ENCODE measurements around the gene GTPBP3.

DNA sequence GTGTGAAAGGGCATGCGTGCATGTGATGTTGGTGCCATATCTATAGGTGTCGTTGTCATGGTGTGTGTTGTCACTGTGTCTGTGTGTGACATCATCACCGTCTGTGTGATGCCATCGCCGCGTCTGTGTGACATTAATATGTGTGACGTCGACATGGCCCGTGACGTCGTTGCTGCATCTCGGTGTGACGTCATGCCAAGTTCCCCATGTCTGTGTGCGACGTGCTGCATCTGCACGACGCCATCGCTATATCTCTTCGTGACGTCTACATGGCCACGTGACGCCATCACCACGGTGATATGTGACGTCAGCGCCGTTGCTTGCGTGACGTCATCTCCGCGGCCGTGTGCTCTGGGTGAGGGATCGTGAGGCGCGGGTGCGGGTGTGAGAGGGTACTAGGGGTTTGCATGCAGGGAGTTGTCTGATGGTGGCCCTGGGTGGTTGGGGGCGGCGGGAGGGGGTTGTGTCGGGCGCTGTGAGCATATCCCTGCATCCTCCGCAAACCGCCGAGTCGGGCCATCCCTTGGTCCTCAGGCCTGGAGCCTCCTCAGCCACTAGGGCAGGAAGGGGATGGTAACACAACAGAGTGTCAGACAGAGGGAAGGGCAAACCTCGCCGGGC lies 14.6 kb downstream of the GTPBP3 start:
- TF ChIP-seq, protein P1, sequence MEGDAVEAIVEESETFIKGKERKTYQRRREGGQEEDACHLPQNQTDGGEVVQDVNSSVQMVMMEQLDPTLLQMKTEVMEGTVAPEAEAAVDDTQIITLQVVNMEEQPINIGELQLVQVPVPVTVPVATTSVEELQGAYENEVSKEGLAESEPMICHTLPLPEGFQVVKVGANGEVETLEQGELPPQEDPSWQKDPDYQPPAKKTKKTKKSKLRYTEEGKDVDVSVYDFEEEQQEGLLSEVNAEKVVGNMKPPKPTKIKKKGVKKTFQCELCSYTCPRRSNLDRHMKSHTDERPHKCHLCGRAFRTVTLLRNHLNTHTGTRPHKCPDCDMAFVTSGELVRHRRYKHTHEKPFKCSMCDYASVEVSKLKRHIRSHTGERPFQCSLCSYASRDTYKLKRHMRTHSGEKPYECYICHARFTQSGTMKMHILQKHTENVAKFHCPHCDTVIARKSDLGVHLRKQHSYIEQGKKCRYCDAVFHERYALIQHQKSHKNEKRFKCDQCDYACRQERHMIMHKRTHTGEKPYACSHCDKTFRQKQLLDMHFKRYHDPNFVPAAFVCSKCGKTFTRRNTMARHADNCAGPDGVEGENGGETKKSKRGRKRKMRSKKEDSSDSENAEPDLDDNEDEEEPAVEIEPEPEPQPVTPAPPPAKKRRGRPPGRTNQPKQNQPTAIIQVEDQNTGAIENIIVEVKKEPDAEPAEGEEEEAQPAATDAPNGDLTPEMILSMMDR (IDR thresholded peaks at IDR 0.05; ENCODE audit: insufficient read depth, low read length, poor library complexity, severe bottlenecking): no peak
- TF ChIP-seq EZH2phosphoT487 (conservative IDR thresholded peaks at IDR 0.05; ENCODE audit: low read length): no peak

Measured in SU-DHL-6 (cell line).